ENCODE measurements around the gene RBM27.
"Not testable (repeated sequence)": the region's sequence is repeated elsewhere in the genome, so short reads cannot be mapped to it uniquely, and the experiment has no call there.

The RBM27 gene

GRCh38 chr5:146209714-146210113 is 6.3 kb downstream of the RBM27 start:
- no peak for DNase-seq

- not testable (repeated sequence) for DNase-seq
These were observed 7.4 kb downstream of the RBM27 start for GRCh38 chr5:146210810-146211209.

- peak; percentile 35 for DNase-seq
These were observed 9.9 kb downstream of the RBM27 start for GRCh38 chr5:146213210-146213826.

- DNase-seq, result not testable (repeated sequence)
These were observed 11.5 kb downstream of the RBM27 start for GRCh38 chr5:146214881-146215280.

GRCh38 chr5:146218168-146218567 is 14.8 kb downstream of the RBM27 start:
- DNase-seq, result no peak

GRCh38 chr5:146219243-146219642 is 15.8 kb downstream of the RBM27 start:
- DNase-seq, result no peak

- DNase-seq, result no peak
These were observed 17.8 kb downstream of the RBM27 start for GRCh38 chr5:146221234-146221633.

- DNase-seq, result no peak
These were observed 18.6 kb downstream of the RBM27 start for GRCh38 chr5:146222005-146222404.

GRCh38 chr5:146223179-146223578 is 19.8 kb downstream of the RBM27 start:
- DNase-seq, result no peak

- DNase-seq, result no peak
These were observed 25.8 kb downstream of the RBM27 start for GRCh38 chr5:146229222-146229621.

- no peak for DNase-seq
These were observed 28.8 kb downstream of the RBM27 start for GRCh38 chr5:146232223-146232622.

- DNase-seq, result no peak
These were observed 30.0 kb downstream of the RBM27 start for GRCh38 chr5:146233441-146233840.

- DNase-seq, result no peak
These were observed 35.6 kb downstream of the RBM27 start for GRCh38 chr5:146238973-146239372.

- DNase-seq, result no peak
These were observed 37.5 kb downstream of the RBM27 start for GRCh38 chr5:146240951-146241350.

- DNase-seq, result no peak
These were observed 39.8 kb downstream of the RBM27 start for GRCh38 chr5:146243247-146243646.

- DNase-seq, result no peak
These were observed 45.2 kb downstream of the RBM27 start for GRCh38 chr5:146248561-146248960.

- no peak for DNase-seq
These were observed 46.4 kb downstream of the RBM27 start for GRCh38 chr5:146249801-146250200.
